GM20000 (cell line): ENCODE measurements around the gene CCNK.
A peak's percentile ranks its signal among the peaks of the same experiment; 100 is the strongest.

Experiments used
- DNase-seq: peaks from one replicate; pipeline ENCODE4 v3.0.0; 2012; ENCODE audit warnings: low spot score
- CTCF ChIP-seq: IDR thresholded peaks from 2 replicates; pipeline ENCODE4 v1.5.1; 2012; ENCODE audit warnings: mild to moderate bottlenecking, control low read depth; ENCODE audit errors: extremely low read depth, missing control alignments

The CCNK gene

GRCh38 chr14:99507860-99508640, 26.8 kb downstream of the CCNK start:
- peak; percentile 9 for DNase-seq
- no peak for TF ChIP-seq CTCF

GRCh38 chr14:99508896-99509629, 27.9 kb downstream of the CCNK start:
- TF ChIP-seq CTCF = no peak

GRCh38 chr14:99509871-99510555, 28.8 kb downstream of the CCNK start:
- no peak for TF ChIP-seq CTCF

More at GRCh38 chr14:99508896-99509629, 27.9 kb downstream of the CCNK start:
- DNase-seq = no peak

GRCh38 chr14:99510556-99511139, 29.4 kb downstream of the CCNK start:
- peak; percentile 8 for DNase-seq
- TF ChIP-seq CTCF = no peak

More at GRCh38 chr14:99509871-99510555, 28.8 kb downstream of the CCNK start:
- peak; percentile 10 for DNase-seq

DNA sequence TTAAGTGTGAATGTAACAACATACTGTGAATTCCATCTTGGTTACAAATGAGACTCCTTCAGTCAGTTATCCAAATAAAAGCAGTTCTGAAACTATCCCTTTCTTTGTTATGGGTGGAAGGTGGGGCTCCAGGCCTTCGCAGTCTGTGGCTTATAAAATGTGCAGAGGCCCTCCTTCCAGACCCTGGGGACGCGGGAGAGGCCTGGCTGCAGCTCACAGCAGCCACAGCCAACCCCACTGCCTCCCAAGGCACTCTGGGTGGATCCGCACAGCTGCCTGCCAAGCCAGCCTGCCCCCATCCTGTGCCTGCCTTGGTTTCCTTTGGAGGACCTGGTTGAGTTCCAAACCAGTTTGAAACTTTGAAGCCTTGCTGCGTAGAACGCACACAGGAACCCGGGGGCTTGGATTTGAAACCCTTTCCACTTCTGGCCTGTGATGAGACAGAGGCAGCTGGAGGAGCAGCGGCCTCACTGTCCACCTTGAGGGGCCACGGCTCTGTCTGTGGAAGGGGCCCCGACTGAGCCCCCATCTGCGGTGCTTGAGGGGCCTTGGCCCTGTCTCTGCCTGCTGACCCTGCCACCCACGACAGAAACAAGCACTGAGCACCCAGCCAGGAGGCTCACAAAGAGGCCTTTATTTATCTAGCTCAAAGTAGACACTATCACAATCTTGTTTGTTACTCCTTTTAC, 30.4 kb downstream of the CCNK start:
- TF ChIP-seq CTCF = no peak
- DNase-seq = peak; percentile 6

GRCh38 chr14:99512110-99512449, 30.9 kb downstream of the CCNK start:
- DNase-seq = no peak
- no peak for TF ChIP-seq CTCF
